Activated T-cell treated with anti-CD3 and anti-CD28 coated beads, Interleukin-2, amount 50 U/mL, for 4 hours (primary cell): Measurements from ENCODE around the gene BIRC7. TPM values are rescaled to one million over a fixed set of nuclear protein-coding genes. Genes with fewer than 3 reads are reported as not detected.
A peak's percentile ranks its signal among the peaks of the same experiment; 100 is the strongest.

Source experiments
- ATAC-seq, 2 donors: fragments of 200-7000 bp; cut with Tn5 transposase; one replicate each; pipeline ENCODE4 v1.10.0; 2021
- DNase-seq: peaks from one replicate; pipeline ENCODE4 v3.0.0-alpha.2; 2020
- H3K27me3 Mint-ChIP-seq: one replicate; pipeline ENCODE4 v1.8.0; 2021; ENCODE audit warnings: low read depth, mixed read lengths
- H3K36me3 Mint-ChIP-seq: one replicate; pipeline ENCODE4 v1.8.0; 2022; ENCODE audit warnings: mixed read lengths; ENCODE audit not compliant: insufficient read depth
- H3K4me1 Mint-ChIP-seq: one replicate; pipeline ENCODE4 v1.8.0; 2021; ENCODE audit warnings: low read depth, mixed read lengths
- H3K4me3 Mint-ChIP-seq: one replicate; pipeline ENCODE4 v1.8.0; 2021; ENCODE audit warnings: mild to moderate bottlenecking, moderate library complexity, mixed read lengths
- H3K9me3 Mint-ChIP-seq: one replicate; pipeline ENCODE4 v1.8.0; 2021; ENCODE audit warnings: mixed read lengths
- total RNA-seq, 3 donors: library from RNA; stranded (reverse); gene quantifications; one replicate each; pipeline ENCODE4 v1.2.1, GENCODE V29; 2021

Gene BIRC7
- total RNA-seq, 3 donors from 2014 or later: not detected

DNA sequence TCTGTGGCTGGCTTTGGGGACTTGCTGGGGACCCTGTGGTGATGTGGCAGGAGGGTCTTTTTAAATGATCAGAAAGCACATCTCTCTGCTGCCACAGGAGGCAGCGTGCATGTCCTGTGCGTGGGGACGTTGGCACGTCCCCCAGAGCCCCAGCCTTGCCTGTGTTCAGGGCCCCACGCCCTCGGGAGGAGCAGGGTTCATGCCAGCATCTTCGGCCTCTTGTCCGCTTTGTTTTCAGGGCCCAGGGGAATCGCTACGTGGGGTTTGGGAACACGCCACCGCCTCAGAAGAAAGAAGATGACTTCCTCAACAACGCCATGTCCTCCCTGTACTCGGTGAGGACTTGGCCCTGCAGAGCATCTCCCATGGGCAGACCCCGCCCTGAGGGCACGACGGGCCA lies 43.0 kb downstream of the BIRC7 start:
- H3K27me3 Mint-ChIP-seq: no peaks in the 10 kb centered on the region
- ATAC-seq: no peak
- peaks cover 20% of the 10 kb centered on the region for H3K4me1 Mint-ChIP-seq
- H3K4me3 Mint-ChIP-seq: no peak overlapping the region
- H3K36me3 Mint-ChIP-seq: peaks cover 6% of the 10 kb centered on the region
- no peaks in the 10 kb centered on the region for H3K9me3 Mint-ChIP-seq
- DNase-seq: no peak

GRCh38 chr20:63279931-63280330 lies 44.2 kb downstream of the BIRC7 start:
- Mint-ChIP-seq H3K4me3 (no peak overlapping the region), H3K9me3 (no peaks in the 10 kb centered on the region), H3K36me3 (peaks cover 8% of the 10 kb centered on the region), H3K27me3 (no peaks in the 10 kb centered on the region), H3K4me1 (peaks cover 13% of the 10 kb centered on the region)
- ATAC-seq: no peak
- DNase-seq: no peak

DNA sequence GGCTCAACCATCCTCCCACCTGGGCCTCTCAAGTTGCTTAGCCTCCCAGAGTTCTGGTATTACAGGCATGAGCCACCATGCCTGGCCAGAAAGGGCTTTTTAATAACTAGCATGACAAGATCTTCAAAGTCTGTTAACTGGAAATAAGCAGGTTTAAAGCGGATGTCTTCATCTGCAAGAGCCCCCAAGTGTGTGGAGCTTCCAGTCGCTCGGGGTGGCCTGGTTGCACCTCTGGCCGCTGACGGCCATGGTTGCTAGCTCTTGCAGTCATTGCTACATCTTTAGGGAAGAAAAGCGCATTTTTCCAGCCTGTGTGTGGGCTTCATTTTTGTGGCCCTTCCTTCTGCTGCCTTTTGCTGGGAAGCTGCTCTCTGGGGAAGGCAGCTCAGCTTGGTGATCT lies 44.7 kb downstream of the BIRC7 start:
- DNase-seq (no peak), ATAC-seq (no peak)
- H3K27me3 Mint-ChIP-seq: no peaks in the 10 kb centered on the region
- H3K4me3 Mint-ChIP-seq: no peak overlapping the region
- H3K36me3 Mint-ChIP-seq: peaks cover 8% of the 10 kb centered on the region
- no peaks in the 10 kb centered on the region for H3K9me3 Mint-ChIP-seq
- peaks cover 8% of the 10 kb centered on the region for H3K4me1 Mint-ChIP-seq

- H3K36me3 Mint-ChIP-seq: peaks cover 8% of the 10 kb centered on the region
- no peaks in the 10 kb centered on the region for H3K27me3 Mint-ChIP-seq
- H3K4me3 Mint-ChIP-seq: no peak overlapping the region
- ATAC-seq: no peak
- H3K4me1 Mint-ChIP-seq: peaks cover 7% of the 10 kb centered on the region
- no peaks in the 10 kb centered on the region for H3K9me3 Mint-ChIP-seq
- DNase-seq: no peak
Measured at GRCh38 chr20:63280929-63281545, 45.3 kb downstream of the BIRC7 start.

DNA sequence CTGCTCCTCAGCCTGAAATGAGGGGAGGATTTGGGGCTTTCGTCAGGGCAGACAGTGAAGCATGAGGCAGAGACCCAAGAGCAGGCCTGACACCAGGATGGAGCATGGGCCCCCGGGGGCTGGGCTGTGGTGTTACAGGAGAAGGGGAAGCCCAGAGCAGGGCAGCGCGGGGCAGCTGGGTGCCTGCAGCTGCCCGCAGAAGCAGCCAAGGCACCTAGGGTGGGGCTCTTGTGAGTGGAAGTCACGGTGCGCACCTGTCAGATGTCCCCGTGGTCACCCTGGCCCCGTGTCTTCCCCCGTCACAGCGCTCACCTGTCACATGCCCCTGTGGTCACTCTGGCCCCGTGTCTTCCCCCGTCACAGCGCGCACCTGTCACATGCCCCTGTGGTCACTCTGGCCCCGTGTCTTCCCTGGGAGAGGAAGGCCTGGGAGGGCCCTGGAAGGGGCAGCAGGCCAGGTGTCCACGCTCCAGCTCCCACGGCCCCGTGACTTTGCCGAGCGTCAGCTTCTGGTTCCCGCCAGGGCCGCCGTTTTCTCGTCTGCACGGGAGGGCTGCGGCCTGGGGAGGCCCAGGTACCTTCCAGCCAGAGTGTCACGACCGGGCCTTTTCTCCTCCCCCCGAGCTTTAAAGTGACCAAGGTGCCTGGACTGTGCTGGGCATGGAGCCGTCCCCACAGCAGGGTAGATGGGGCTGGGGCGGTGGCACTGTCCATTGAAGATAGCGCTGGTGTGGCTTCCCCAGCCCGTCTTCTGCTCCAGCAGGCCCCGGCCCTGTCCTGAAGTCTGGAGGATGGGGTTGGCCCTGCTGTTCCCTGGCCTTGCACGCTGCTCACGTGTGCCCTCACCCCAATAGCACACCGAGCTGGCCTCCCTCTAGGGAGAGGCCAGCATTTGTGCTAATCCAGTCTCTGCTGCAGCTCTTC lies 46.3 kb downstream of the BIRC7 start:
- Mint-ChIP-seq H3K27me3 (no peaks in the 10 kb centered on the region), H3K4me1 (peaks cover 4% of the 10 kb centered on the region), H3K4me3 (no peak overlapping the region), H3K9me3 (no peaks in the 10 kb centered on the region), H3K36me3 (peaks cover 9% of the 10 kb centered on the region)
- no peak for DNase-seq
- ATAC-seq: no peak

- Mint-ChIP-seq H3K9me3 (no peaks in the 10 kb centered on the region), H3K27me3 (no peaks in the 10 kb centered on the region), H3K36me3 (peaks cover 10% of the 10 kb centered on the region), H3K4me1 (peaks cover 4% of the 10 kb centered on the region), H3K4me3 (no peak overlapping the region)
- no peak for DNase-seq
- no peak for ATAC-seq
Measured at GRCh38 chr20:63282946-63283345, 47.2 kb downstream of the BIRC7 start.

GRCh38 chr20:63283397-63284082 lies 47.8 kb downstream of the BIRC7 start:
- Mint-ChIP-seq H3K4me3 (peak overlapping the region; percentile 66), H3K4me1 (peaks cover 4% of the 10 kb centered on the region), H3K27me3 (no peaks in the 10 kb centered on the region), H3K36me3 (peaks cover 10% of the 10 kb centered on the region), H3K9me3 (no peaks in the 10 kb centered on the region)
- no peak for DNase-seq
- ATAC-seq: peak in 1 of 2 donors; percentile 6

- ATAC-seq (peak; percentile 41 to 56), DNase-seq (no peak)
- peaks cover 14% of the 10 kb centered on the region for H3K36me3 Mint-ChIP-seq
- H3K4me3 Mint-ChIP-seq: peak overlapping the region; percentile 66
- no peaks in the 10 kb centered on the region for H3K27me3 Mint-ChIP-seq
- peaks cover 4% of the 10 kb centered on the region for H3K4me1 Mint-ChIP-seq
- H3K9me3 Mint-ChIP-seq: no peaks in the 10 kb centered on the region
Measured at GRCh38 chr20:63284083-63284440, 48.4 kb downstream of the BIRC7 start.

- Mint-ChIP-seq H3K9me3 (no peaks in the 10 kb centered on the region), H3K36me3 (peaks cover 14% of the 10 kb centered on the region)
Measured at GRCh38 chr20:63284544-63284949, 48.8 kb downstream of the BIRC7 start.

GRCh38 chr20:63284981-63285524 lies 49.3 kb downstream of the BIRC7 start:
- H3K36me3 Mint-ChIP-seq: peaks cover 14% of the 10 kb centered on the region
- no peaks in the 10 kb centered on the region for H3K27me3 Mint-ChIP-seq
- H3K9me3 Mint-ChIP-seq: no peaks in the 10 kb centered on the region
- DNase-seq (no peak), ATAC-seq (no peak)
- peak overlapping the region; percentile 71 for H3K4me3 Mint-ChIP-seq
- H3K4me1 Mint-ChIP-seq: peaks cover 4% of the 10 kb centered on the region

More at GRCh38 chr20:63284544-63284949, 48.8 kb downstream of the BIRC7 start:
- Mint-ChIP-seq H3K4me1 (peaks cover 4% of the 10 kb centered on the region), H3K4me3 (peak overlapping the region; percentile 71), H3K27me3 (no peaks in the 10 kb centered on the region)
- peak; percentile 25 to 41 for ATAC-seq
- no peak for DNase-seq

GRCh38 chr20:63285636-63286615 lies 50.2 kb downstream of the BIRC7 start:
- Mint-ChIP-seq H3K36me3 (peaks cover 9% of the 10 kb centered on the region), H3K27me3 (no peaks in the 10 kb centered on the region), H3K9me3 (no peaks in the 10 kb centered on the region), H3K4me3 (no peak overlapping the region), H3K4me1 (peaks cover 4% of the 10 kb centered on the region)
- DNase-seq (no peak), ATAC-seq (no peak)

DNA sequence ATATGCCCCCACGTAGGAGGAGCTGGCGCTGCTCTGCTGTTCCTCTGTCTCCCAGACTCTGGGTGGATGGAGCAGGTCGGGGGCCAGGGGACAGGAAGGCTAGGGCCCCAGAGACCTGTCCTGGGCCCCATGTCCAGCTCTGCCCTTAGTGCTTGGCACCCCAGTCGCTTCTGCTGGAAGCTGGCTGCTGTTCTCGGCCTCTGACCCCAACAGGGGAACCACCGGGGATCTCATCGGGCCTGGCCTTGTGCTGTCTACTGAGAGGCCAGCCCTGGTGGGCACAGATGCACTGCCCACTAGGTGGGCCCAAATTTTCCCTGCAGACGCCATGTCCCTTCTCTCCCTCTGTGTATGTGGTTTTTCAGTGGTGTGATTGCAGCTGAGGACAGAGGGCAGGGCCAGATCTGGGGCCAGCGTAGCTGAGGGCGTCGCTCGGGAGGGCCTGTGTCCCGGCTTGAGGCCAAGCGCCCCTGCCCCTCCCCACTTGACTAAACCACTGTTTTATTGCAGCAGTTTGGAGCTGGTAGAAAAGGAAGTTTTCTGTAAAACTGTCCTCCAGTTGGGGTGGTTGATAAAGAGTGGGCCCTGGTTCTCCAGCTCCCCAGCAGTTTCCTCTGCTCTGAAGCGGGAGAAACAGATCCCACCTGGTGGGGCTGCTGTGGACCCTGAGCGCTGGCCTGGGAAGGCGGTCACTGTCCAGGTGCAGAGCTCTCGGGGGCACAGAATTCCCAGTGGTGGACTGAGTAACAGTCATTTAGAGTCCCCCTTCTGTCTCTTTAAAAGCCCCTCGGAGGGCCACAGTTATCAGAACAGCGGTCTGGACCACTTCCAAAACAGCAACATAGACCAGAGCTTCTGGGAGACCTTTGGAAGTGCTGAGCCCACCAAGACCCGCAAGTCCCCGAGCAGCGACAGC lies 51.3 kb downstream of the BIRC7 start:
- H3K9me3 Mint-ChIP-seq: no peaks in the 10 kb centered on the region
- H3K36me3 Mint-ChIP-seq: peaks cover 9% of the 10 kb centered on the region
- no peaks in the 10 kb centered on the region for H3K27me3 Mint-ChIP-seq
- ATAC-seq: no peak
- no peak for DNase-seq
- peaks cover 4% of the 10 kb centered on the region for H3K4me1 Mint-ChIP-seq
- H3K4me3 Mint-ChIP-seq: no peak overlapping the region
